Liver (tissue), 9 donors: ENCODE data around the gene DSTN. TPM values are rescaled to one million over a fixed set of nuclear protein-coding genes. Genes with fewer than 3 reads are reported as not detected.

Experiments
- DNase-seq: peaks from one replicate; pipeline ENCODE4 v3.0.0-alpha.2; 2017; ENCODE audit warnings: low spot score
- H3K27ac ChIP-seq, 2 donors: one replicate each; pipeline ENCODE4 v1.7.0; 2013; ENCODE audit warnings: inconsistent platforms in 2 of 2, low read length in 2 of 2, control low read depth in 1 of 2, low read depth in 1 of 2, mild to moderate bottlenecking in 1 of 2
- H3K27me3 ChIP-seq, 4 donors: one replicate each; pipeline versions ENCODE4 v1.6.1 to v1.7.0; 2013; ENCODE audit warnings: low read length in 3 of 4, inconsistent platforms in 1 of 4, mild to moderate bottlenecking in 1 of 4, moderate library complexity in 1 of 4; ENCODE audit not compliant: control insufficient read depth in 4 of 4, insufficient read depth in 4 of 4
- H3K36me3 ChIP-seq, 4 donors: one replicate each; pipeline versions ENCODE4 v1.6.1 to v1.7.0; 2013; ENCODE audit warnings: low read length in 3 of 4, mild to moderate bottlenecking in 3 of 4, low read depth in 1 of 4, moderate library complexity in 1 of 4; ENCODE audit not compliant: control insufficient read depth in 4 of 4, insufficient read depth in 3 of 4
- H3K4me1 ChIP-seq, 4 donors: one replicate each; pipeline versions ENCODE4 v1.6.1 to v1.7.0; 2013; ENCODE audit warnings: low read length in 3 of 4, mild to moderate bottlenecking in 3 of 4, moderate library complexity in 1 of 4; ENCODE audit not compliant: control insufficient read depth in 4 of 4, insufficient read depth in 4 of 4
- H3K4me3 ChIP-seq, 3 donors: one replicate each; pipeline versions ENCODE4 v1.6.1 to v1.7.0; 2013; ENCODE audit warnings: low read length in 3 of 3, control low read depth in 1 of 3, low read depth in 1 of 3, mild to moderate bottlenecking in 1 of 3
- H3K9ac ChIP-seq, 2 donors: one replicate each; pipeline ENCODE4 v1.7.0; 2013; ENCODE audit warnings: low read length in 2 of 2, mild to moderate bottlenecking in 2 of 2, moderate library complexity in 2 of 2, control low read depth in 1 of 2, low read depth in 1 of 2
- H3K9me3 ChIP-seq, 4 donors: one replicate each; pipeline versions ENCODE4 v1.6.1 to v1.7.0; 2013; ENCODE audit warnings: low read length in 3 of 4; ENCODE audit not compliant: control insufficient read depth in 4 of 4
- ATF3 ChIP-seq: IDR thresholded peaks from 2 replicates; pipeline ENCODE4 v1.6.1; 2016; ENCODE audit warnings: antibody characterized with exemption
- EGR1 ChIP-seq, 2 donors: IDR thresholded peaks; 2 replicates each; pipeline ENCODE4 v1.6.1; 2016 to 2018; ENCODE audit warnings: antibody characterized with exemption in 2 of 2, low read depth in 2 of 2
- FOXA1 ChIP-seq: IDR thresholded peaks from 2 replicates; pipeline ENCODE4 v1.6.1; 2016; ENCODE audit warnings: antibody characterized with exemption
- FOXA2 ChIP-seq: IDR thresholded peaks from 2 replicates; pipeline ENCODE4 v1.6.1; 2016; ENCODE audit warnings: antibody characterized with exemption
- GABPA ChIP-seq, 2 donors: IDR thresholded peaks in 1 of 2; conservative IDR thresholded peaks in 1 of 2; 2 replicates each; pipeline ENCODE4 v1.6.1; 2016; ENCODE audit warnings: antibody characterized with exemption in 2 of 2, mild to moderate bottlenecking in 1 of 2, moderate library complexity in 1 of 2
- HNF4A ChIP-seq, 2 donors: conservative IDR thresholded peaks; 2 replicates each; pipeline ENCODE4 v1.6.1; 2016; ENCODE audit warnings: antibody characterized with exemption in 2 of 2, mild to moderate bottlenecking in 2 of 2
- HNF4G ChIP-seq: IDR thresholded peaks from 2 replicates; pipeline ENCODE4 v1.6.1; 2016; ENCODE audit warnings: antibody characterized with exemption
- JUND ChIP-seq, 2 donors: IDR thresholded peaks; 2 replicates each; pipeline ENCODE4 v1.6.1; 2016; ENCODE audit warnings: antibody characterized with exemption in 2 of 2
- MAX ChIP-seq: IDR thresholded peaks from 2 replicates; pipeline ENCODE4 v1.6.1; 2016; ENCODE audit warnings: antibody characterized with exemption
- NR2F2 ChIP-seq: IDR thresholded peaks from 2 replicates; pipeline ENCODE4 v1.6.1; 2016; ENCODE audit warnings: antibody characterized with exemption
- RAD21 ChIP-seq, 2 donors: IDR thresholded peaks; 2 replicates each; pipeline ENCODE4 v1.6.1; 2016; ENCODE audit warnings: antibody characterized with exemption in 2 of 2, mild to moderate bottlenecking in 2 of 2
- REST ChIP-seq: IDR thresholded peaks from 2 replicates; pipeline ENCODE4 v1.6.1; 2016; ENCODE audit warnings: antibody characterized with exemption, mild to moderate bottlenecking
- RXRA ChIP-seq, 2 donors: IDR thresholded peaks; 2 replicates each; pipeline ENCODE4 v1.6.1; 2017 to 2018; ENCODE audit warnings: antibody characterized with exemption in 2 of 2, mild to moderate bottlenecking in 1 of 2
- SP1 ChIP-seq: IDR thresholded peaks from 2 replicates; pipeline ENCODE4 v1.6.1; 2018; ENCODE audit warnings: antibody characterized with exemption, mild to moderate bottlenecking
- TAF1 ChIP-seq: conservative IDR thresholded peaks from 2 replicates; pipeline ENCODE4 v1.6.1; 2016; ENCODE audit warnings: antibody characterized with exemption, mild to moderate bottlenecking
- YY1 ChIP-seq: IDR thresholded peaks from 2 replicates; pipeline ENCODE4 v1.6.1; 2016; ENCODE audit warnings: antibody characterized with exemption, mild to moderate bottlenecking
- WGBS: extraction: QIAGEN DNeasy Blood & Tissue Kit; methylation state at CpG from one replicate; pipeline ENCODE4 v1.1.7; 2013; 5-methylcytosine and 5-hydroxymethylcytosine counted together
- polyA plus RNA-seq, 2 donors: library from polyadenylated mRNA; stranded (reverse) in 1 of 2; unstranded in 1 of 2; fragments of 200-250 nt in 1 of 2; fragments of >200 nt in 1 of 2; fragmentation: Nextera tagmentation in 1 of 2; extraction: Ambion mirVana in 1 of 2; gene quantifications; one replicate each; pipeline versions ENCODE4 v1.2.1 to v1.2.3, GENCODE V29; 2013 to 2015
- total RNA-seq, 2 donors: library from RNA; depleted of rRNA; stranded (reverse); fragments of >200 nt; gene quantifications; one replicate each; pipeline ENCODE4 v1.2.3, GENCODE V29; 2014
- TF ChIP-seq, protein P1 (sequence below): fragments of 150-350 bp; IDR thresholded peaks from 2 replicates; pipeline ENCODE4 v1.5.1; 2017; ENCODE audit warnings: improper control_type of control experiment, low read depth, low read length; ENCODE audit not compliant: missing input control
- donor health status: healthy.
- donor health status: healthy.
- donor health status: healthy.
- donor health status: healthy.
- donor health status: healthy.

The DSTN gene
- total and polyA plus RNA-seq, 4 donors: 39.9 to 137 (median 108) TPM

DNA sequence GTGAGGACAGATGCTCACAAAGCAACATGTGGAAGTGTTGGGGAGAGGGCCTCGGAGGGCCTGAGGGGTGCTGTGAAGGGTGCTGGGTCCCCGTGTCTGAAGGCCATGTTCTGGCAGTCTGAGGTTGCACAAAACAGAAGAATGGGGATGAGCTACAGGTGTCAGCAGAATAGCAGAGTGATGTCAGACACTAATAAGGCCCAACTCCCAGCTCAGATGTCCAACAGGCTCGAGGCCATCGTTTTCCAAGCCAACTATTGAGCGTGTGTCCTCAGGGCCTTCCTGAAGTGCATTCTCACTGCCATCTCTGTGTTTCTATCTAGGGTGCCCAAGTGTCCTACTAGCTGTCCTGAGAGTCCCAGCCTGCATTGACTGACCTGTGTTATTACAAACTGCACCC lies 46.5 kb upstream of the DSTN start:
- Histone ChIP-seq H3K36me3 (no peaks in the 10 kb centered on the region), H3K9me3 (no peaks in the 10 kb centered on the region), H3K4me3 (no peak overlapping the region), H3K4me1 (peaks cover 0 to 3% (median 0%) of the 10 kb centered on the region in 4 donors), H3K27ac (no peak overlapping the region), H3K9ac (no peak overlapping the region), H3K27me3 (no peaks in the 10 kb centered on the region)
- TF ChIP-seq RAD21 (IDR thresholded peaks at IDR 0.05) (no peak), EGR1 (IDR thresholded peaks at IDR 0.05; ENCODE audit: low read depth in 2 of 2) (no peak), NR2F2 (no peak), TAF1 (no peak), SP1 (no peak), FOXA1 (no peak), YY1 (no peak), REST (no peak), MAX (no peak), HNF4G (no peak), ATF3 (no peak), HNF4A (conservative IDR thresholded peaks at IDR 0.05) (no peak), FOXA2 (no peak), RXRA (IDR thresholded peaks at IDR 0.05) (no peak)
- TF ChIP-seq, protein P1, sequence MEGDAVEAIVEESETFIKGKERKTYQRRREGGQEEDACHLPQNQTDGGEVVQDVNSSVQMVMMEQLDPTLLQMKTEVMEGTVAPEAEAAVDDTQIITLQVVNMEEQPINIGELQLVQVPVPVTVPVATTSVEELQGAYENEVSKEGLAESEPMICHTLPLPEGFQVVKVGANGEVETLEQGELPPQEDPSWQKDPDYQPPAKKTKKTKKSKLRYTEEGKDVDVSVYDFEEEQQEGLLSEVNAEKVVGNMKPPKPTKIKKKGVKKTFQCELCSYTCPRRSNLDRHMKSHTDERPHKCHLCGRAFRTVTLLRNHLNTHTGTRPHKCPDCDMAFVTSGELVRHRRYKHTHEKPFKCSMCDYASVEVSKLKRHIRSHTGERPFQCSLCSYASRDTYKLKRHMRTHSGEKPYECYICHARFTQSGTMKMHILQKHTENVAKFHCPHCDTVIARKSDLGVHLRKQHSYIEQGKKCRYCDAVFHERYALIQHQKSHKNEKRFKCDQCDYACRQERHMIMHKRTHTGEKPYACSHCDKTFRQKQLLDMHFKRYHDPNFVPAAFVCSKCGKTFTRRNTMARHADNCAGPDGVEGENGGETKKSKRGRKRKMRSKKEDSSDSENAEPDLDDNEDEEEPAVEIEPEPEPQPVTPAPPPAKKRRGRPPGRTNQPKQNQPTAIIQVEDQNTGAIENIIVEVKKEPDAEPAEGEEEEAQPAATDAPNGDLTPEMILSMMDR: no peak
- 78% methylated on average over 5 of the region's 5 CpGs for WGBS
- DNase-seq: no peak

DNA sequence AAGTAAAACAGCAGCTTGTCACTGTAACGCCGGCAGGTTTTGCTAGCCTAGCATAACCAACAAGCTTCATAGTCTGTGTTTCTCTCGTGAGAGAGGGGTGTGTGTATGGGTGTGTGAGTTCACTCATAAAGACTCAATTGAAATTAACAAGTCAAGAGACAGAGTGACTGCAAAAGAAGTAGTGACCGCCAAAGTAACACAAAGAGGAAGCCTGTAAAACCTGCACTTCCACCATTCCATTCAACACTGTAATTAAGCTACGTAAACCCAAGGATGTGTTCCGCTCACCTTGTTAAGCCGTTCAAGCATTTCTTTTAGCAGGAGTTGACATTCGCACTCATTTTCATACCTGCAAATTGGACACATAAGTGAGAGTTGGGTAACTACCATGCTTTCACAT lies 45.3 kb upstream of the DSTN start:
- DNase-seq: no peak
- no peak for TF ChIP-seq HNF4A (conservative IDR thresholded peaks at IDR 0.05)
- TF ChIP-seq RAD21 (IDR thresholded peaks at IDR 0.05): no peak
- no peak for TF ChIP-seq JUND (IDR thresholded peaks at IDR 0.05)
- TF ChIP-seq FOXA2: no peak
- no peak for TF ChIP-seq MAX
- TF ChIP-seq SP1: no peak
- TF ChIP-seq HNF4G: no peak
- TF ChIP-seq NR2F2: no peak
- TF ChIP-seq RXRA (IDR thresholded peaks at IDR 0.05): no peak
- no peak for TF ChIP-seq REST
- TF ChIP-seq, protein P1: no peak
- no peak for TF ChIP-seq TAF1
- no peak for TF ChIP-seq ATF3
- no peak for TF ChIP-seq EGR1 (IDR thresholded peaks at IDR 0.05; ENCODE audit: low read depth in 2 of 2)
- no peak for TF ChIP-seq GABPA (IDR thresholded peaks at IDR 0.05 in 1 of 2, conservative IDR thresholded peaks at IDR 0.05 in 1 of 2)
- no peak for TF ChIP-seq YY1
- no peaks in the 10 kb centered on the region for H3K36me3 ChIP-seq
- 90% methylated on average over 8 of the region's 8 CpGs for WGBS
- no peaks in the 10 kb centered on the region for H3K9me3 ChIP-seq
- H3K27me3 ChIP-seq: no peaks in the 10 kb centered on the region
- no peak overlapping the region for H3K4me3 ChIP-seq
- H3K9ac ChIP-seq: no peak overlapping the region
- H3K27ac ChIP-seq: no peak overlapping the region
- H3K4me1 ChIP-seq: no peaks in the 10 kb centered on the region
